ENCODE measurements around the gene SEPTIN7. TPM values are rescaled to one million over a fixed set of nuclear protein-coding genes. Genes with fewer than 3 reads are reported as not detected.

The SEPTIN7 gene
- total and polyA plus RNA-seq, 2 of the 13 experiments (the other 11 are each of a cell fraction or from before 2014, with no cell fraction given): 103 to 129 TPM

- TF ChIP-seq FOXP4 (CRISPR knock-in tag; IDR thresholded peaks at IDR 0.05) (no peak), SNAPC2 (CRISPR knock-in tag; IDR thresholded peaks at IDR 0.05) (peak; percentile 84; the same call in 1 of the 2 replicates), ZNF160 (CRISPR knock-in tag; IDR thresholded peaks at IDR 0.05) (no peak), ZNF564 (CRISPR knock-in tag; IDR thresholded peaks at IDR 0.05) (peak; percentile 44; the same call in 1 of the 2 replicates), JUND (CRISPR knock-in tag; IDR thresholded peaks at IDR 0.05) (no peak), CREM (IDR thresholded peaks at IDR 0.05) (no peak), CREM (CRISPR knock-in tag; IDR thresholded peaks at IDR 0.05) (no peak), SP1 (IDR thresholded peaks at IDR 0.05) (no peak), SP1 (CRISPR knock-in tag; IDR thresholded peaks at IDR 0.05) (no peak), ZBTB38 (CRISPR knock-in tag; IDR thresholded peaks at IDR 0.05) (0 out of 2 replicates have a peak, but pooled peaks have one; percentile 9), BRD4 (CRISPR knock-in tag; IDR thresholded peaks at IDR 0.05) (peak; percentile 13; the same call in 1 of the 2 replicates), TBX2 (CRISPR knock-in tag; IDR thresholded peaks at IDR 0.05; ENCODE audit: borderline replicate concordance) (no peak), FOXK2 (IDR thresholded peaks at IDR 0.05) (no peak), PHF8 (CRISPR knock-in tag; IDR thresholded peaks at IDR 0.05) (peak; percentile 69), ZBTB10 (CRISPR knock-in tag; IDR thresholded peaks at IDR 0.05; ENCODE audit: borderline replicate concordance) (peak; percentile 43; the same call in 1 of the 2 replicates), CC2D1A (CRISPR knock-in tag; IDR thresholded peaks at IDR 0.05) (no peak), ZNF772 (CRISPR knock-in tag; IDR thresholded peaks at IDR 0.05) (0 out of 2 replicates have a peak, but pooled peaks have one; percentile 6), KLF9 (CRISPR knock-in tag; IDR thresholded peaks at IDR 0.05; ENCODE audit: low read depth) (no peak), HMG20B (CRISPR knock-in tag; conservative IDR thresholded peaks at IDR 0.05) (no peak), ZNF205 (CRISPR knock-in tag; IDR thresholded peaks at IDR 0.05) (peak; percentile 20; the same call in 1 of the 2 replicates), SKIL (CRISPR knock-in tag; IDR thresholded peaks at IDR 0.05; ENCODE audit: borderline replicate concordance) (no peak), ZNF709 (CRISPR knock-in tag; IDR thresholded peaks at IDR 0.05) (no peak; the same call in 1 of the 2 replicates)
- TF ChIP-seq, protein P1, sequence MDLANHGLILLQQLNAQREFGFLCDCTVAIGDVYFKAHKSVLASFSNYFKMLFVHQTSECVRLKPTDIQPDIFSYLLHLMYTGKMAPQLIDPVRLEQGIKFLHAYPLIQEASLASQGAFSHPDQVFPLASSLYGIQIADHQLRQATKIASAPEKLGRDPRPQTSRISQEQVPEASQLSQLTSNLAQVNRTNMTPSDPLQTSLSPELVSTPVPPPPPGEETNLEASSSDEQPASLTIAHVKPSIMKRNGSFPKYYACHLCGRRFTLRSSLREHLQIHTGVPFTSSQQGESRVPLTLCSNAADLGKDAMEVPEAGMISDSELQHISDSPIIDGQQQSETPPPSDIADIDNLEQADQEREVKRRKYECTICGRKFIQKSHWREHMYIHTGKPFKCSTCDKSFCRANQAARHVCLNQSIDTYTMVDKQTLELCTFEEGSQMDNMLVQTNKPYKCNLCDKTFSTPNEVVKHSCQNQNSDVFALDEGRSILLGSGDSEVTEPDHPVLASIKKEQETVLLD (CRISPR knock-in tag; IDR thresholded peaks at IDR 0.05; ENCODE audit: low read depth): peak; percentile 8
Measured at GRCh38 chr7:35799846-35800717, 775 bp upstream of the SEPTIN7 start (continued).

Measured in HepG2 (cell line).